HT-29 (cell line): ENCODE results near the gene TMEM254. TPM values are rescaled to one million over a fixed set of nuclear protein-coding genes. Genes with fewer than 3 reads are reported as not detected.
A peak's percentile ranks its signal among the peaks of the same experiment; 100 is the strongest.
"Not testable (repeated sequence)": the region's sequence is repeated elsewhere in the genome, so short reads cannot be mapped to it uniquely, and the experiment has no call there.

ENCODE experiments used
- DNase-seq: peaks from one replicate; pipeline ENCODE4 v3.0.0-alpha.2; 2015; ENCODE audit warnings: low spot score
- total RNA-seq: library from RNA; depleted of rRNA; stranded (reverse); fragments of >200 nt; shearing (Covaris generic); gene quantifications from 2 replicates; pipeline ENCODE4 v1.2.3, GENCODE V29; 2014; rRNA removed

TMEM254 gene, protein sequence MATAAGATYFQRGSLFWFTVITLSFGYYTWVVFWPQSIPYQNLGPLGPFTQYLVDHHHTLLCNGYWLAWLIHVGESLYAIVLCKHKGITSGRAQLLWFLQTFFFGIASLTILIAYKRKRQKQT
- total RNA-seq = 1.6 and 3.1 TPM in 2 replicates

DNA sequence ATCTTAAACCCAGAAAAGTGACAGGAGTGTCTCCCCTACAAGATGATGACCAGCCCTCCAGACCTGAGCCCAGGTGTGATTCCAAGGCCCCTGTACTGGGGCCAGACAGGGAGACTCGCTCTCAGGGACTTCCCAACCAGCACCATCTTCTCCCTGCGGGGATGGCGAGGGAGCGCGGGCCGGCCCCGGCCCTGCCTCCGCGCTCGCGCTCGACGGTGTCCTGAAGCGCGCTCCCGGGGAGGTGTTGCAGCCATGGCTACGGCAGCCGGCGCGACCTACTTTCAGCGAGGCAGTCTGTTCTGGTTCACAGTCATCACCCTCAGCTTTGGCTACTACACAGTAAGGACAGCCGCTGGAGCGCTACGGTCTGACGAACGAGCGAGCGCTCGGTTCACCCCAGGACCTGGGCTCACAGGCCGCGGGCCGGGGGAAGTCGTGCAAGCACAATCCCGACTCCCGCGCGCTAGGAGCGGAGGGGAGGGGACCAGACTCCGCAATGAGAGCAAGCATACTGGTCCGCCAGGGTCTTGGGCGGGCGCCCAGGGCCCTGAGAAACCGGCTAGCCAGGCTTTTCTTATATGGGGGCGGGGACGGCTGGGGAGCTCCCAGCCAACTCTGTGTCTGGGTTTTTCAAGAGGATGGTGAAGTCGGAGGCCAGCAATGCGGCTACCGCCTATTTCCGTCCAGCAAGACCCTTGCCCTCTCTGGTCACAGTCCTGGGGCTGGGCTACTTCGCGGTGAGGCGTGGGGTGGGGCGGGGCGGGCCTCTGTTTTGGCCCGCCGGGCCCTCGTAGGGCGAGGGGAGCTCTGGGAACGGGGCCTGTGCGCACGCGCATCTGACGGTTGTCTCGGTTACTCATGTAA is at the start of gene TMEM254:
TMEM254 (plus strand) TSS at position 218 of the 864 bp plus-strand sequence; CDS start at position 253, 35 bp downstream.
- DNase-seq = peak; percentile 69

DNA sequence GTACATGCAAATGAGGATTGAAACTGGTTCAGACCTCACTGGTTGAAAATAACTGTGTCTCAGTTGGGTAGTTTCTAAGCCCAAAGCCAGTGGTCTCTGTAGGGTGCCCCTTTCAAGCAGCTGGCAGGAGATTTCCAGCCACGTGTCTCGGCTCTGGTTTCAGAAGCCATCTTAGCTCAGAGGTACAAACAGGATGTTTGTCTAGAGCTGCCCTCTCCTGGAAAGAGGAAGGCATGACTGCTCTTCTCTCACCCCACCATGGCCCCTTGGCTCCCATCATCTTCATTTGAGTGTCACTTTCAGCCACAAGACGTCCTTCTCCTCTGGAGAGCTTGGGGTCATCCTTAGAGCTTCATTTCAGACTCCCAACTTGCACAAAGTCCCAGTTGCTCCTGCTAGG is 49.3 kb upstream of the TMEM254 start:
- DNase-seq = not testable (repeated sequence)

DNA sequence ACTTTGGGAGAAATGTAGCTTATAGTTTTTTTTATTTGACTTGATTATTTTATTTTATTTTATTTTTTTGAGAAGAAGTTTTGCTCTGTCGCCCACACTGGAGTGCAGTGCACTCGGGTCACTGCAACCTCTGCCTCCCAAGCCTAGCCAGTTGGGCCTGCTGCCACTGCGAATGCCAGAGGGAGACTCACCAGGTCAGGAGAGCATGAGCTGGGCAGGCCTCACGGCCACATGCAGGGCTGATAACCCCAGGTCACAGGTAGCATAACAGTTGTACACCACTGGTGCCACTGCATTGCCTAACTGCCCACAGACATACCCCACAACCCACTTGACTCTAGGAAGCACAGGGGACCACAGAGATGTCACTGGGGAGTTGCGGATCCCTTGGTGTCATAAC is 48.6 kb upstream of the TMEM254 start:
- DNase-seq = not testable (repeated sequence)

DNA sequence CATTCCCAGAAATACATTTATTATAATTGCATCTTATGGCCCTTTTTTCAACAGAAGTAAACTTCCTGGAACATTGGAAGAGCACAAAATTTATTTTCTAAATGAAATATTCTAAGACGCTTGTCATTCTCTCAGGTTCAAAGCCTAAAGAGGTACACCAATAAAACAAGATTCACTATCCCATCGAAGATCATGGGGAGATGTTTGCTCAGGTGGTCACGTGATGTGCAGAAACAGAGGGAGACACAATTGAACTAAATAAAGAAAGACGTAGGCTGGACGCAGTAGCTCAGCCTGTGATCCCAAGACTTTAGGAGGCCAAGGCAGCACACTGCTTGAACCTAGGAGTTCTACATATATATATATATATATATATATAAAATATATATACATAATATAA is 46.0 kb upstream of the TMEM254 start:
- DNase-seq = no peak

DNA sequence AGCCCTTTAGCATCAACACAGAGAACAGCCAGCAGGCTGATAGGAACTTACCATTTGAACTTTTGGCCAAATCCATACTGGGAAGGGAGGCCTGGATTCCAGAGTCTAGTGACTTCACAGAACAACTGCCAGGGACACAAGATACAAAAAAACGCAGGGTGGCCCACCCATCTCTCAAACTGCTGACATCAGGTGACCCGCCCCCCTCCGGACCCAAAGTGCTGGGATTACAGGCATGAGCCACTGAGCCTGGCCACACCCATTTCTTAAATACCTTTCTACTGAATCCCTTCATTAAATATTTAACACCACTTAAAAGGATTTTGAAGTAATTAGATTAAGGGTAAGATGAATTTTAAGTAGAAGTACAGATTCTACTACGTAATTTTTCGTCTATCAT is 43.7 kb upstream of the TMEM254 start:
- not testable (repeated sequence) for DNase-seq

DNA sequence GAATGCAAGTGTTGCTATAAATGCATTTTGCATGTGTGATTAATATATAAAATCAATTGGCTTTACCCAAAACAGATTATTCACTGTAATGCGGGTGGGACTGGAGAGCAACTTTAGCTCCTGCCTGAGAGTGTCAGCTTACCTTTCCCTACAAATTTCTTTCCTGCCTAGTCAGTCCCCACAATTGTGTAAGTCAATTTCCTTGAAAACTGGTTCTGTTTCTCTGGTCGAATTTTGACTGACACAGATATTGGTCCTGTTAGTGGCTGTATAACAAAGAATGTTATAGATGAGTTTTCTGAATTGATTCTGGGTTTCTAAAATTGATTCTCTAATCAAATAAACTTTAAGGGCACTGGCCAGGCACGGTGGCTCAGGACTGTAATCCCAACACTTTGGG is 43.0 kb upstream of the TMEM254 start:
- DNase-seq = not testable (repeated sequence)

DNA sequence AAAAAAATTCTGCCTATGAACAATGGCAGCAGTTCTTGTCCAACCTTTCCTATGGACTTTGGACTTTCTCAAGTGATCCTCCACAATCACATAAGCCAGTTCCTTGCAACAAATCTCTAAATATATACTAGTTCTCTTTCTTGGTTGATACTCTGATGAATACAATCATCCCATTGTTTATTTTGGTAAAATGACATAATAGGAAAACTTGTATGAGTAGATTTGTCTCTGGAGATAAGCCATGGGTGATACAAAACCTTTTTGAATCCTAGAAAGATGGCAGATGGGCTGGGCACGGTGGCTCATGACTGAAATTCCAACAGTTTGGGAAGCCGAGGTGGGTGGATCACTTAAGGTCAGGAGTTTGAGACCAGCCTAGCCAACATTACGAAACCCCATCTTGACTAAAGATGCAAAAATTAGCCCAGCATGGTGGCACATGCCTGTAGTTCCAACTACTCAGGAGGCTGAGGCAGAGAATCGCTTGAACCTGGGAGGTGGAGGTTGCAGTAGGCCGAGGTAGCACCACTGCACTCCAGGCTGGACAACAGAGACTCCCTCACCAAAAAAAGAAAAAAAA is 41.5 kb upstream of the TMEM254 start:
- DNase-seq = not testable (repeated sequence)

DNA sequence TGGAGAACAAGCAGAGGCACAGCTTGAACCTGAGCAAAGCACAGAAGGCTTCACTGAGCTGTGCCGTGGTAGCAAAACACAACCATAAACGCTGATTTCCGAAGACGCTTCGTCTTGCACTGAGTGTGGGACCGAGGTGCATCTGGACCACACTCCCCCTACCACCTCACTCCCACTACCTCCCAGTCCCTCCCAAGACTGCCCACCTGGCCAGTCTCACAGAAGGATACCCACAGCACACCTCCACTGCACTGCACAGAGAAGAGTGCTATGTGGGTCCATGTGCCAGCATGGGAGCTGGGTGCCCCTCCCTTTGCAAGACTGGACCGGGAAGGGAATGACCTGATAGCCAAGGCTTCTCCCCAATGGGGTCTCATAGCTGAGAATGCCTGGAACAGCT is 40.2 kb upstream of the TMEM254 start:
- not testable (repeated sequence) for DNase-seq

DNA sequence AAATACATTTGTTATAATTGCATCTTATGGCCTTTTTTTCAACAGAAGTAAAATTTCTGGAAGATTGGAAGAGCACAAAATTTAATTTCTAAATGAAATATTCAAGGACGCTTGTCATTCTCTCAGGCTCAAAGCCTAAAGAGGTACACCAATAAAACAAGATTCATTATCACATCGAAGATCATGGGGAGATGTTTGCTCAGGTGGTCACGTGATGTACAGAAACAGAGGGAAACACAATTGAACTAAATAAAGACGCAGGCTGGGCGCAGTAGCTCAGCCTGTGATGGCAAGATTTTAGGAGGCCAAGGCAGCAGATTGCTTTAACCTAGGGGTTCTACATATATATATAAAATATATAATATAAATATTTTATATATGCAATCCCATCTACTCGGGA is 37.3 kb upstream of the TMEM254 start:
- DNase-seq = peak; percentile 26

DNA sequence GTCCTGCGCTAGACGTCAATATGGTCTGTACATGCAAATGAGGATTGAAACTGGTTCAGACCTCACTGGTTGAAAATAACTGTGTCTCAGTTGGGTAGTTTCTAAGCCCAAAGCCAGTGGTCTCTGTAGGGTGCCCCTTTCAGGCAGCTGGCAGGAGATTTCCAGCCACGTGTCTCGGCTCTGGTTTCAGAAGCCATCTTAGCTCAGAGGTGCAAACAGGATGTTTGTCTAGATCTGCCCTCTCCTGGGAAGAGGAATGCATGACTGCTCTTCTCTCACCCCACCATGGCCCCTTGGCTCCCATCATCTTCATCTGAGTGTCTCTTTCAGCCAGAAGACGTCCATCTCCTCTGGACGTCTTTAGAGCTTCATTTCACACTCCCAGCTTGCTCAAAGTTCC is 33.5 kb upstream of the TMEM254 start:
- not testable (repeated sequence) for DNase-seq

DNA sequence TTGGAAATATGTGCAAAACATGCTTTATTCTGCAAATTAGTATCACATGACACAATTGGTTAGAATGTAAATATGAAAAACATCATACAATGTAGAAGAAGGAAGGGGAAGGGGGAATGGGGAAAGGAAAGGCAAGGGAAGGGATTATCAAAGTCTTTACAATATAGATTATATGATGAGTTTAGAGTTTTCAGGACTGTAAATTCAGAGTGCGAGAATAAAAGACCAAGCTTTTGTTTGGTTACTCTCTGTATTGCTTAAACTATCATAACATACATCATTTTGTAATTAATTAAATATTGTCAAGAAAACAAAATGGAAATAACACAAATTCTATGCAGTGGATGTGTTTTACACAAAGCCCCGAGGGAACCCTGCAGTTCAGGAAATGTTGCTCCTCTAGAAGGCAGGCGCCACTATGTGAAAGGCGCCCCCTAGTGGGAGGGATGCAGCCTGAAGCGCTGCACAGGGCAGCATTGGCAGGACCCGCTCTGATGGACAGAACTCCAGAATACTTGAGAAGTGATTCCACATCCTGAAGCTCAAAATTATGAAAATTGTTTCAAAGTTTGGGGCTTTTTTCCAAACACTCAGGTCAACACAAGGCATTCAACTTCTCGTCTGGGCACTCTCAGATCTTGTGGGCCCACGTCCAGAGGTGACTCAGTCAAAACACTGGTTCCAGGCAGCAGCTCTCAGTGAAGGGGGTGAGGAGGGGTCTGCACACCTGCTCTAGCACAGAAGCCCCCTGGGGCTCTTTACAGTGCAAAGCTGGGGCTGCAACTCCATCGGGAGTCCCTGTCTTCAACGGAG is 31.6 kb upstream of the TMEM254 start:
- peak; percentile 74 for DNase-seq

DNA sequence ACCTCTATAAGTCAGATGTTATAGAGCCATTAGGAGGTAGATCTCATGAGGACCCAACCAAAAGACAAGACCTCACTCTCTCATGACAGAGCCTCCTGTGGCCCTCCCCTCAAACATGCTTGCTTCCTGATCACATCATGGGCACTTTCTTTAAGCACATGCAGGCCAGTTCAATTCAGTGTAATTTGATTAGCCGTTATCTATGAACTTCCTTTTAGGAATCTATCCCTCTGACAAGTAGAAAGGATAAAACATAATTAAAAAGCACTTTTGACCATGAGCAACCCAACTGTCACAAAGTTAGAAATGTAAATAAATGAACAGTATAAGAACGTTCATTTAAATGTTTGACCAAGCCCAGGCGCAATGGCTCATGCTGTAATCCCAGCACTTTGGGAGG is 27.7 kb upstream of the TMEM254 start:
- no peak for DNase-seq

DNA sequence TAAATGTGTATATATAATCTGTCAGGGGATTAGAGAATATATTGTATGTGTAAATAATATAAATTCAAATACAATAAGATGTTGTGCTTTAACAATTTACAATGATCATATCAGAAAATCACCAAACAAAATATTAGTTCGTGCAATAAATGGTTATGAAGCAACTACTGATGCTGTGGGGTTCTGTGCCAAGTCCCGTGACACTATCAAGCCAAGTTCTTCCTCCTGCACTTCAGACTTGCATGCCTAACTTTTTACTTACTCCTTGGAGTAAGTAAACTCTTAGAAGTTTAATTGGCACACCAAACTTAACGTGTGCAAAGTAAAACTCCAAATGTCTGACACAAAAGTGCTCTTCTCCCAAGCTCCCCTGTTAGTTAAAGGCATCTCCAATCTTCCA is 26.5 kb upstream of the TMEM254 start:
- DNase-seq = no peak

DNA sequence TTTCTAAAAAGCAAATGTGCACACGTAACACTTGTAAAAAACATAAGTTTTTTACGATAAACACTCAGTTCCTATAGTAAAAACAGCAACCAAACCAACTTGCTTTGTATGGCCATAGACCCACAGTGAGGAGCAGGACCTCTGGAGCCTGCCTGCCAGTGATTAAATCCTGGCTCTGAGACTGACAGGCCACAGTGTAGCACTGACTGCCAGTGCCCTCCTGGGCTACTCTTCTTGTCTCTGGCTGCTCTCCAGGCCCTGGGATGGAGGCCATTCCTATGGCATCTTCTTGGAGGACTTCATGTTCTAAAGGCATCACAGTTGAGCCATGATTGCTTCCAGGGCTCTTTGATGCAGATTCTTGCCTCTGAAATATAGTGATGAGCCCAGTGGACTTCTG is 22.7 kb upstream of the TMEM254 start:
- no peak for DNase-seq

DNA sequence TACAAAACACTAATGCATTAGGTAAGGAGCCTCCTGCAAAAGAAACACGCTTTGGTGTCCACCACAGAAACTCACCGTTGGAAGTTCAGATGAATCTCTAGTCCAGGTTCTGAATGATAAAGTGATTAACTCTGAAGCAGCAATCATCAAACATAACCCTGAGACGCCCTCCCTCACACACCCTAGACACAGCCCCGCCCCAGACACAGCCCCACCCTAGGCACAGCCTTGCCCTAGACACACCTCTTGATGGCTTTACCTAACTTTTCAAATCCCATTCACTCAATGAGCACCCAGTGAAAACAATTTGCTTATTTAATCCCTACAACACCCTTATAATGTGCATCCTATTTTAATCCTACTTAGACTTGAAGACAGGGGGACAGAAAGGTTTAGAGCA is 21.3 kb upstream of the TMEM254 start:
- DNase-seq = no peak

DNA sequence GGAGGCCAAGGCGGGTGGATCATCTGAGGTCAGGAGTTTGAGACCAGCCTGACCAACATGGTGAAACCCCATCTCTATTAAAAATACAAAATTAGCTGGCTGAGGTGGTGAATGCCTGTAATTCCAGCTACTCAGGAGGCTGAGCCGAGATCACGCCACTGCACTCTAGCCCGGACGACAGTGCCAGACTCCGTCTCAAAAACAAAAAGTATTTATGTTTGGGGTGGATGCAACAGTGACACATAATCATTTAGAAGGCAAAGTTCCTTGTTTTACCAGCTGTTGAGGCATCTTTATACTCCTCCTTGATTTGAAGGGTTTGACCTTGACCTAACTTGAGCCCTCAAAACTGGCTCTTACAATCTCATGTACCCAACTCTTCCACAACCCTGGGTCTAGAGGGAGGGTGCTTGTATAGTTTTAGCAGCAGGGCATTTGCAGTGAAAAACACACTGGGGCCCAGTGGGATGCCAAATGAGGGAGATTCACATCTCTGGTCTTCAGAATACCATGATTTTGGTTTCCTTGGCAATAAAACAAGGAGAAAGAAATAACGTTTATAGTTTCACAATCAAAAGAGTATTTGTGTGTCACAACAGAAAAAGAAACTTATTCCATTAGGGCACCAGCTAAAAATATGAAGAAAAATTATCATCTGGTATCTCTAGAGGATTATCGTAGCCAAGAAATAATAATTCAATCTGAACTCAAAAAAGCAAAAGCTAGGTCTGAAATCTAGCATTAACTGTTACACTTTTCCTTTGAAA is 14.2 kb upstream of the TMEM254 start:
- no peak for DNase-seq

DNA sequence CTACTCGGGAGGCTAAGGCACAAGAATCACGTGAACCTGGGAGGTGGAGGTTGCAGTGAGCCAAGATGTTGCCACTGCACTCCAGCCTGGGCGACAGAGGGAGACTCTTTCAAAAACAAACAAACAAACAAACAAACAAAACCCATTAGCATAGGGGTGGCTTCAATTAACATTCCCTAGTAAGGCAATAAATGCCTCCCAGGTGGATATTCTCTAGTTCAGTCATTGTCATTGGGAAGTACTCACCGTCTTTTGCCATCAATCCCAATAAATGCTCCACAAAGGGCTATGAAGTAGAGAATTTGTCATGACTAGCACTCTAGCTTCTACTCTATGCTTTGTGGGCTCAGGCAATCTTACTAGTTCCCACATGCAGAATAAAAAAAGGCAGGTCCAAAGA is 11.7 kb upstream of the TMEM254 start:
- no peak for DNase-seq

DNA sequence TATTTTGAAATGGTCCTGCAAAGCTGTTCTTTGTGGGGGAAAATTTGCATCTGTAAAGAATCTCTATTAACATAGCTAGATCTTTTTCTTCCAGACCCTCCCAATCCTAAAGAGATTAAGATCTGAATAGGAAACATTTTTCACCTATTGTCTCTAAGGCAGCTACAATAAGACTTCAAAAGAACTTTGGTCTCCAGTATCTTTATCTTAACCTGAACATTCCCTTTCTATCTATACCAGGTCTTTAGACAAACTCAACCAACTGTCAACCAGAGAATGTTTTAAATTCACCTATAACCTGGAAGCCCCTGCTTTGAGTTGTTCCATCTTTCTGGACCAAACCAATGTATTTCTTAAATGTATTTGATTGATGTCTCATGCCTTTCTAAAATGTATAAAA is 10.6 kb upstream of the TMEM254 start:
- DNase-seq = not testable (repeated sequence)

DNA sequence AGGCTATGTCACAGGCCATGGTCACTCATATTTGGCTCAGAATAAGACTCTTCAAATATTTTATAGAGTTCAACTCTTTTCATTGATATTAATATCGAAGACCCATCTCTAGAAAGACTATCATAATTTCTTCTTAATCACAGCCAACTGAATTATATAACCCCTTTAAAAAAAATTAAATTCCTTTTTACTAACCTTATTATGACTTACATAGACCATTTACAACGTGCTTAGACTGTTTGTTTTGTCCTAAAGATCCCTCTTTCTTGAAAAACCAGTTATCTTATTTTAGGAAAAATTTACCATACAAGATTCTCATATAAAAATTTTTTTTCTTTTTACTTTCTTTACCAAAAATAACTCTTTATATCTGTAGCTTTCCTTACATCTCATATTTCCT is 10.2 kb upstream of the TMEM254 start:
- no peak for DNase-seq

DNA sequence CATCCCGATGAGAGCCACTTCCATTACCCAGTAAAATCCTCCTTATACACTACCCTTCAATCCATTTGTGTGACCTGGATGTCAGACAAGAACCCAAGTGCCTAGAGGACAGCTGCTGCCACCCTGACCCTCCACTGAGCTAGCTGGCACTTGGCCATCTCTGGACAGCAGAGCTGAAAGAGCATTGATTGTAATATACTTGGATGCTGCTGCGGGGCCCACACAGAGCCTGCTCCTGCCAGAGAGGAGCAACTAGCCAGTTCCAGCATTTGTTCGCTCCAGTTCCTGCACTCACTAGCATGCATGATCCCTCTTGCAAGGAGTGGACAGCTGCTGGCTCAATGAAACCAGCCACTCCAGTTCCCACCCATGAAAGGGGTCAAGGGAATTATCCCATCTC is 8.4 kb upstream of the TMEM254 start:
- DNase-seq = no peak

DNA sequence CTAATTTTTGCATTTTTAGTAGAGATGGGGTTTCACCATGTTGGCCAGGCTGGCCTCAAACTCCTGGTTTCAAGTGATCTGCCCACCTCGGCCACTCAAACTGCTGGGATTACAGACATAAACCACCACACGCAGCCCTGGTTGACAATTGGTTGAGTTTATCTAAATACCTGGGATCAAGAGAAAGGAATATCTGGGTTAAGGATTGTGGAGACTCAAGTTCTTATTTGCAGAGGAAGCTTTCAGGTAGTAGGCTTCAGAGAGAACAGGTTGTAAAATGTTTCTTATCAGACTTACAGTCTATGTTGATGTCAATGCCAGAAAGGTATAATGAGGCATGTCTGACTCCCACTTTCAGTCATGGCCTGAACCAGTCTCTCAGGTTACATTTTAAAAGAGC is 5.9 kb upstream of the TMEM254 start:
- no peak for DNase-seq
